SK-N-SH treated with all-trans-retinoic acid at 6 μM for 48 hours (cell line): Measurements from ENCODE around the gene MSX1.

ENCODE experiments used
- ATAC-seq: fragments of 200-7000 bp; cut with Tn5 transposase; 3 replicates; pipeline ENCODE4 v1.9.1; 2020; ENCODE audit warnings: mild to moderate bottlenecking, moderate library complexity
- BACH2 ChIP-seq: fragments of 250-450 bp; sonication (Bioruptor Pico); IDR thresholded peaks from 2 replicates; pipeline ENCODE4 v1.9.0; 2021; ENCODE audit warnings: mild to moderate bottlenecking, borderline replicate concordance
- CREB5 ChIP-seq: fragments of 250-450 bp; sonication (Bioruptor Pico); IDR thresholded peaks from 2 replicates; pipeline ENCODE4 v1.5.1; 2020; ENCODE audit warnings: low read depth, mild to moderate bottlenecking, moderate library complexity
- CSDC2 ChIP-seq: fragments of 250-450 bp; sonication (Bioruptor Pico); IDR thresholded peaks from 2 replicates; pipeline ENCODE4 v1.5.0; 2020; ENCODE audit warnings: mild to moderate bottlenecking, moderate library complexity
- CSRNP3 ChIP-seq: fragments of 250-450 bp; sonication (Bioruptor Pico); IDR thresholded peaks from 2 replicates; pipeline ENCODE4 v1.5.1; 2021; ENCODE audit warnings: mild to moderate bottlenecking, moderate library complexity
- ESRRG ChIP-seq: fragments of 250-450 bp; sonication (Bioruptor Pico); IDR thresholded peaks from 2 replicates; pipeline ENCODE4 v1.6.1; 2021; ENCODE audit warnings: mild to moderate bottlenecking
- GLIS3 ChIP-seq: fragments of 250-450 bp; sonication (Bioruptor Pico); IDR thresholded peaks from 2 replicates; pipeline ENCODE4 v1.5.0; 2020; ENCODE audit warnings: mild to moderate bottlenecking, moderate library complexity
- ISL1 ChIP-seq: fragments of 250-450 bp; sonication (Bioruptor Pico); IDR thresholded peaks from 2 replicates; pipeline ENCODE4 v2.1.2; 2022; ENCODE audit warnings: mild to moderate bottlenecking, moderate library complexity
- OSR1 ChIP-seq: fragments of 250-450 bp; sonication (Bioruptor Pico); IDR thresholded peaks from 2 replicates; pipeline ENCODE4 v1.8.0; 2022; ENCODE audit warnings: moderate library complexity, mild to moderate bottlenecking, inconsistent platforms
- PATZ1 ChIP-seq: fragments of 250-450 bp; sonication (Bioruptor Pico); IDR thresholded peaks from 2 replicates; pipeline ENCODE4 v1.8.0; 2020; ENCODE audit warnings: mild to moderate bottlenecking, moderate library complexity, borderline replicate concordance
- POU6F1 ChIP-seq: fragments of 250-450 bp; sonication (Bioruptor Pico); IDR thresholded peaks from 2 replicates; pipeline ENCODE4 v1.8.0; 2021; ENCODE audit warnings: low read depth, mild to moderate bottlenecking, moderate library complexity, borderline replicate concordance
- PPARA ChIP-seq: fragments of 250-450 bp; sonication (Bioruptor Pico); IDR thresholded peaks from 2 replicates; pipeline ENCODE4 v1.5.0; 2020; ENCODE audit warnings: mild to moderate bottlenecking, borderline replicate concordance
- RARB ChIP-seq: fragments of 250-450 bp; sonication (Bioruptor Pico); IDR thresholded peaks from 2 replicates; pipeline ENCODE4 v1.8.0; 2021; ENCODE audit warnings: mild to moderate bottlenecking, moderate library complexity
- TOX ChIP-seq: fragments of 250-450 bp; sonication (Bioruptor Pico); IDR thresholded peaks from 2 replicates; pipeline ENCODE4 v1.8.0; 2021; ENCODE audit warnings: mild to moderate bottlenecking, moderate library complexity, borderline replicate concordance
- TSHZ2 ChIP-seq: fragments of 250-450 bp; sonication (Bioruptor Pico); IDR thresholded peaks from 2 replicates; pipeline ENCODE4 v1.5.0; 2020; ENCODE audit warnings: mild to moderate bottlenecking, moderate library complexity
- ZC3H10 ChIP-seq: fragments of 250-450 bp; sonication (Bioruptor Pico); IDR thresholded peaks from 2 replicates; pipeline ENCODE4 v1.5.1; 2021; ENCODE audit warnings: mild to moderate bottlenecking, moderate library complexity
- ZFP3 ChIP-seq: fragments of 250-450 bp; sonication (Bioruptor Pico); IDR thresholded peaks from 2 replicates; pipeline ENCODE4 v1.5.0; 2020; ENCODE audit warnings: mild to moderate bottlenecking, moderate library complexity
- ZFP30 ChIP-seq: fragments of 450-650 bp; formaldehyde crosslinking; IDR thresholded peaks from 2 replicates; pipeline ENCODE4 v1.5.0; 2022; ENCODE audit warnings: mild to moderate bottlenecking, moderate library complexity
- ZNF565 ChIP-seq: fragments of 450-650 bp; formaldehyde crosslinking; conservative IDR thresholded peaks from 2 replicates; pipeline ENCODE4 v1.5.0; 2020; ENCODE audit warnings: low read depth, mild to moderate bottlenecking, moderate library complexity
- ZNF70 ChIP-seq: fragments of 450-650 bp; formaldehyde crosslinking; IDR thresholded peaks from 2 replicates; pipeline ENCODE4 v1.5.0; 2020; ENCODE audit warnings: mild to moderate bottlenecking, moderate library complexity
- ZNF8 ChIP-seq: fragments of 450-650 bp; formaldehyde crosslinking; IDR thresholded peaks from 2 replicates; pipeline ENCODE4 v1.5.0; 2020; ENCODE audit warnings: mild to moderate bottlenecking, moderate library complexity

MSX1 gene

GRCh38 chr4:4831266-4831665 is 28.2 kb upstream of the MSX1 start:
- no peak for ATAC-seq

GRCh38 chr4:4831825-4832224 is 27.6 kb upstream of the MSX1 start:
- ATAC-seq = no peak
- TF ChIP-seq ZC3H10 (no peak), POU6F1 (no peak), ZFP30 (CRISPR knock-in tag) (no peak), ESRRG (CRISPR knock-in tag) (no peak), PPARA (no peak), CREB5 (CRISPR knock-in tag) (no peak)

More at GRCh38 chr4:4831266-4831665, 28.2 kb upstream of the MSX1 start:
- TF ChIP-seq TOX (CRISPR knock-in tag) (no peak), BACH2 (no peak), TSHZ2 (CRISPR knock-in tag) (no peak), ZC3H10 (no peak), RARB (CRISPR knock-in tag) (no peak), ZFP3 (no peak), CSDC2 (CRISPR knock-in tag) (no peak), ZFP30 (CRISPR knock-in tag) (no peak), ZNF8 (no peak), PPARA (no peak), OSR1 (CRISPR knock-in tag) (no peak), GLIS3 (CRISPR knock-in tag) (no peak), CREB5 (CRISPR knock-in tag) (no peak), ZNF565 (no peak), ZNF70 (CRISPR knock-in tag) (no peak), PATZ1 (CRISPR knock-in tag) (no peak), ISL1 (no peak)
- TF ChIP-seq, all 23 proteins: peak for 0

GRCh38 chr4:4836044-4836443 is 23.4 kb upstream of the MSX1 start:
- TF ChIP-seq TSHZ2 (CRISPR knock-in tag) (no peak), CSRNP3 (CRISPR knock-in tag) (no peak)
- no peak for ATAC-seq
